HFF-Myc (cell line): ENCODE measurements around the gene ATP13A3.

Experiments used
- DNase-seq: peaks from one replicate; pipeline ENCODE4 v3.0.0-alpha.2; 2011; ENCODE audit warnings: low read depth; ENCODE audit errors: extremely low read depth
- H3K4me3 ChIP-seq: replicated peaks from 2 replicates; pipeline ENCODE4 v1.5.1; 2011; ENCODE audit warnings: low read depth, mild to moderate bottlenecking, control low read depth, low read length
- TF ChIP-seq, protein P1 (sequence below): IDR thresholded peaks from 2 replicates; pipeline ENCODE4 v1.5.1; 2012; ENCODE audit warnings: mild to moderate bottlenecking, low read depth, low read length, control low read depth; ENCODE audit errors: missing control alignments

ATP13A3 gene

DNA sequence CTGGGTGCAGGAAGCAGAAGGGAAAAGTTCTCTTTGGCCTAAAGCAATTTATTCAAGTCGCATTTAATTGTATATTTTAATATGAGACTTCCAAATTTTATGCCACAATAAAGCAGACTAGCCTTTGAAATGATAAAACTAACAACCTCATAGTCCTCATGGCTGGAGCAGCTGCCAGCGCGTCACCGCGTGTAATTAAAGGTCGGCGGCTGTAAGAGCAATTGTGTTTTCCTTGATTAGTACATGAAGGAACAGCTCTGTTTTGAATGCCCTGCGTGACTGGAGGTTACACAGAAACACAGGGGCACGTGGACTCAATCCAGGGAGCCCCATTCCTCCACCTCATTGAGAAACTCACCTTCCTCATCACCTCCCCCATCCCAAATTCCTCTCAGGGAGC, 107.2 kb downstream of the ATP13A3 start:
- DNase-seq: no peak
- TF ChIP-seq, protein P1, sequence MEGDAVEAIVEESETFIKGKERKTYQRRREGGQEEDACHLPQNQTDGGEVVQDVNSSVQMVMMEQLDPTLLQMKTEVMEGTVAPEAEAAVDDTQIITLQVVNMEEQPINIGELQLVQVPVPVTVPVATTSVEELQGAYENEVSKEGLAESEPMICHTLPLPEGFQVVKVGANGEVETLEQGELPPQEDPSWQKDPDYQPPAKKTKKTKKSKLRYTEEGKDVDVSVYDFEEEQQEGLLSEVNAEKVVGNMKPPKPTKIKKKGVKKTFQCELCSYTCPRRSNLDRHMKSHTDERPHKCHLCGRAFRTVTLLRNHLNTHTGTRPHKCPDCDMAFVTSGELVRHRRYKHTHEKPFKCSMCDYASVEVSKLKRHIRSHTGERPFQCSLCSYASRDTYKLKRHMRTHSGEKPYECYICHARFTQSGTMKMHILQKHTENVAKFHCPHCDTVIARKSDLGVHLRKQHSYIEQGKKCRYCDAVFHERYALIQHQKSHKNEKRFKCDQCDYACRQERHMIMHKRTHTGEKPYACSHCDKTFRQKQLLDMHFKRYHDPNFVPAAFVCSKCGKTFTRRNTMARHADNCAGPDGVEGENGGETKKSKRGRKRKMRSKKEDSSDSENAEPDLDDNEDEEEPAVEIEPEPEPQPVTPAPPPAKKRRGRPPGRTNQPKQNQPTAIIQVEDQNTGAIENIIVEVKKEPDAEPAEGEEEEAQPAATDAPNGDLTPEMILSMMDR: no peak
- H3K4me3 ChIP-seq: no peak overlapping the region

DNA sequence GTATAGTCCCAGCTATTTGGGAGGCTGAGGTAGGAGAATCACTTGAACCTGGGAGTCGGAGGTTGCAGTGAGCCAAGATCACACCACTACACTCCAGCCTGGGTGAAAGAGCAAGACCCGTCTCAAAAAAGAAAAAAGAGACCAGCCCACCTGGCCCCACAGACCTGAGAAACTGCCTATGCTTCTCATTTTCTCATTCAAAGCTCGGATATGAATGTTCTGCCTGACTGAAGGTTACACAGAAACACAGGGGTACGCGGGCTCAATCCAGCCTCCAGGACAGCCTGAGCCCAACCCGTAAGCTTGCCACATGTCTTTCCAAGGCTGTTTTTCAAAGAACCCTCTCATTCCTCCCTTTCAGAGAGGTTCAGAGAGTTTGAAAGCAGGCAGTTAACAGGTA, 107.6 kb downstream of the ATP13A3 start:
- H3K4me3 ChIP-seq: no peak overlapping the region
- DNase-seq: no peak
- TF ChIP-seq, protein P1: no peak

DNA sequence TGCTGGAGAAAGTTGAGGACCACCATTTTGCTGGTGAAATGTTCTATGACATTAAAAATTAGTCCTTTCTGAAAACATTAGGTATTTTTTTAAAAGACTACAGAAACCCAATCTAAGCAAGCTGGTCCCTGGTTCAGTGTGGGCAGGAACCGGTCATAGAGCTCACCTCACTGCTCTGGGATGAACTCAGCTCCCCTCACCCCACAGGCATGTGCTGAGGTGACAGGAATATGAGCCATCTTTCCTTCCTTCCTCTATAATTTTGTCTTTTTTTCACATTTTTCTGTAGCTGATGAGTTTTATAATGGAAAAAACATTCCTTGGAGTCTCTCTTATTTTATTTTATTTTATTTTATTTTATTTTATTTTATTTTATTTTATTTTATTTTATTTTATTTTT, 109.1 kb downstream of the ATP13A3 start:
- TF ChIP-seq, protein P1: no peak
- no peak for DNase-seq
- H3K4me3 ChIP-seq: no peak overlapping the region

DNA sequence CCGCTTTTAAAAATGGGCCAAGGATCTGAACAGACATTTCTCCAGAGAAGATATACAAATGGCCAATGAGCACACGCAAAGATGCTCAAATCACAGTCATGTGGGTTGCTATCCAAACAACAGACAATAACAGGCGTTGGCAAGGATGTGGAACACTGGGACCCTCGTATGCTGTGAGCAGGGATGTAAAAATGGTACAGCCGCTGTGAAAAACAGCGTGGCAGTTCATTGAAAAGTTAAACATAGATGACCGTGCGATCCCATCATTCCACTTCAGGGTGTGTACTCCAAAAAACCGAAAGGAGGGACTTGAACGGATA, 110.6 kb downstream of the ATP13A3 start:
- no peak overlapping the region for H3K4me3 ChIP-seq
- DNase-seq: no peak
- TF ChIP-seq, protein P1: no peak

DNA sequence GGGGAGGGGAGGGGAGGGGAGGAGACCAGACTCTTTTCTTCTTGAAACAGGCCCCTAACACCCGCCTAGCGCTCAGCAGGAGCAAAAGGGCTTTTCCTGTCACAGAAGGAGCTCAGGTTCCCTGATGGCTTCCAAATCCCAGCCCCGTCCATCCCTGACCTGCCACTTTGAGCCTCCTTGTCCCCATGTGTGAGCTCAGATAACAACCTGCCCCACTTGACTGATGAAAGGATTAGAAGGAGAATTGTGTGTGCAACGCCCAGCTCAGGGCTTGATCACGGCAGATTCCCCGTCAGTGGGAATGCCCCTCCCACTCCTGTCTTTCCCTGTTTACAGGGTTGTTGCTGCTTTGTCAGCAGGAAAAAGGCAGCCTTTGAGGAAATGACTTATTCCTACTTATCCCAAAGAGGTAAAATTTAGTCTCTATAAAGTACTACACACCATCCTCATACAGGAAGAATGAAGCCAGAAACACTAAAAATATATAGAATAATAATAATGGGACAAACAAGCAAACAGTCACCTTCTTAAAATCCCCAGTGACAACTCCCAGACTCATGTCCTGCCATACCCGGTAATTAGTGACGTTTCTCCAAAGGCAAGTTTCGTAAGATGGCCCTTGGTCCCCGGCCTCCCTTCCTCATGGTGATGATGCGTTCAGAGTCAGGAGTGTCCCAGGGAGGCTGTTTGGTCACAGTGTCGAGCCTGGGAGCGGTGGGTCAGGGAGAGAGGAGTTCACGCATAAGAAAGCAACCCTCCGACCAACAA, 111.1 kb downstream of the ATP13A3 start:
- TF ChIP-seq, protein P1: no peak
- no peak overlapping the region for H3K4me3 ChIP-seq
- no peak for DNase-seq

DNA sequence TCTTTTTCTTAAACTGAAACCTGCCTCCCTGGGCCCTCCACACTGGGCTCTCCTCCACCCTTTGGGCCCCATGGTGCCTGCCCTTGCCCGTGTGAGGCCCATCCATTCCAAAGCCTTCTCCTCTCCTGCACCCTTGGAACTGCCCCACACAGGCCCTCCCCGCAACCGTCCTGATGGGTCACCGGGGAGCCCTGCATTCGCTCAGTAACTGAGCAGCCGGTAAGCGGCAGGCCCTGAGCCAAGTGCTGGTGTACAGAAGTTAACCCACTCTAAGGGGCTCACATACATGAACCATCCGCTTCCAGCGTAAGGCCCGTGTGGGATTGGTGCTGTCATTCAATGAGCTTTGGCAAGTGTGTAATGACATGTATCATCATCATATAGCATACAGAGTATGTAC, 111.9 kb downstream of the ATP13A3 start:
- no peak for DNase-seq
- H3K4me3 ChIP-seq: no peak overlapping the region
- TF ChIP-seq, protein P1: no peak

DNA sequence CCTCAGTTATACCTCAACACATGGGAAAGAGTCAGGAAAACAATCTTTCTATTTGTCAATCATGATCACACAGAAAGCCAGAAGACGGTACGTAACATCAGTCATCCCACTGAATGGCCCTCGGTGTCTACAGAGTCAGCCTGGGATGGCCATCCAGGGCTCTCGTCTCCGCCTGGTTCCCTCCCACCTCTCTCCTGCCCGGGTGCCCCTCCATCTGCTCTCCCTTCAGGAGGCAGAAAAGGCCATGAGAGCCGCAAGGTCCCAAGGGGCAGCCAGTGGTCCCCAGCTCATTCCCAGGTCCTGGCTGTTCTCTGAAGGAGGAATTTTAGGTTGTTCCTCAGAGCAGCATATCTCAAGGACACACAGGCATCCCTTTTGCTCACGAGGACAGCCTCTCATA, 112.9 kb downstream of the ATP13A3 start:
- TF ChIP-seq, protein P1: no peak
- H3K4me3 ChIP-seq: no peak overlapping the region
- no peak for DNase-seq
